Gastroesophageal sphincter (tissue), 4 donors: ENCODE measurements around the gene ZC3H18. TPM values are rescaled to one million over a fixed set of nuclear protein-coding genes. Genes with fewer than 3 reads are reported as not detected.

ENCODE experiments used
- ATAC-seq: fragments of 150-250 bp; one replicate; pipeline ENCODE4 v1.9.1; 2016; ENCODE audit warnings: mild to moderate bottlenecking, moderate library complexity
- H3K27ac ChIP-seq, 4 donors: fragments of 200-600 bp; sonication (generic) in 3 of 4; 1 replicate in 3 of 4; 2 replicates in 1 of 4; pipeline ENCODE4 v1.5.1; 2016 to 2019
- H3K27me3 ChIP-seq: fragments of 200-600 bp; sonication (generic); one replicate; pipeline ENCODE4 v1.5.1; 2019
- H3K36me3 ChIP-seq, 2 donors: fragments of 200-600 bp; sonication (generic); one replicate each; pipeline ENCODE4 v1.5.1; 2019; ENCODE audit warnings: control low read depth in 1 of 2
- H3K4me1 ChIP-seq, 3 donors: fragments of 200-600 bp; sonication (generic); 1 replicate in 2 of 3; 2 replicates in 1 of 3; pipeline ENCODE4 v1.5.1; 2016 to 2019; ENCODE audit warnings: control low read depth in 2 of 3
- H3K4me3 ChIP-seq, 2 donors: fragments of 200-600 bp; sonication (generic); one replicate each; pipeline ENCODE4 v1.5.1; 2019; ENCODE audit warnings: mild to moderate bottlenecking in 1 of 2, moderate library complexity in 1 of 2
- H3K9me3 ChIP-seq, 3 donors: fragments of 200-600 bp; sonication (generic); one replicate each; pipeline ENCODE4 v1.5.1; 2017 to 2019; ENCODE audit warnings: control low read depth in 2 of 3
- CTCF ChIP-seq, 4 experiments: fragments of 200-600 bp in 2 of 4; fragments of 450-650 bp in 2 of 4; sonication (generic) in 1 of 4; IDR thresholded peaks; one replicate each; pipeline ENCODE4 v1.5.1; 2017 to 2019; ENCODE audit warnings: antibody characterized with exemption in 4 of 4, mild to moderate bottlenecking in 2 of 4, moderate library complexity in 2 of 4
- EP300 ChIP-seq: sonication (generic); formaldehyde crosslinking; IDR thresholded peaks from one replicate; pipeline ENCODE4 v1.6.1; 2017; ENCODE audit warnings: antibody characterized with exemption, mild to moderate bottlenecking
- POLR2A ChIP-seq, 2 donors: fragments of 450-650 bp; IDR thresholded peaks; one replicate each; pipeline ENCODE4 v1.6.1; 2017; ENCODE audit warnings: antibody characterized with exemption in 2 of 2, mild to moderate bottlenecking in 2 of 2, moderate library complexity in 1 of 2
- POLR2AphosphoS5 ChIP-seq: sonication (generic); formaldehyde crosslinking; IDR thresholded peaks from one replicate; pipeline ENCODE4 v1.6.1; 2017; ENCODE audit warnings: antibody characterized with exemption
- WGBS, 2 donors: methylation state at CpG; one replicate each; pipeline ENCODE4 v1.1.5; 2018; ENCODE audit warnings: low coverage in 1 of 2; 5-methylcytosine and 5-hydroxymethylcytosine counted together
- total RNA-seq, 4 donors: library from RNA; depleted of rRNA; stranded (reverse); fragments of >200 nt; gene quantifications; one replicate each; pipeline ENCODE4 v1.1.0, GENCODE V29; 2016

Gene ZC3H18
- total RNA-seq, 4 donors from 2014 or later, result 15.8 to 40.6 (median 23.3) TPM

- peaks cover 24% of the 10 kb centered on the region for H3K27me3 ChIP-seq
- no peaks in the 10 kb centered on the region for H3K9me3 ChIP-seq
- H3K4me3 ChIP-seq, result peak overlapping the region; percentile 13 to 81
- H3K27ac ChIP-seq, result peak overlapping the region in 3 of 4 donors; percentile 84 to 97 (median 90)
- 100% methylated on average over 1 of the region's 22 CpGs for WGBS, 2 donors
- H3K36me3 ChIP-seq, result peaks cover 0 to 3% of the 10 kb centered on the region in 2 donors
- no peak for ATAC-seq
- TF ChIP-seq POLR2AphosphoS5, result no peak
- no peak for TF ChIP-seq CTCF (IDR thresholded peaks at IDR 0.05)
- TF ChIP-seq EP300, result no peak
- no peak for TF ChIP-seq POLR2A (IDR thresholded peaks at IDR 0.05)
- peaks cover 0 to 30% (median 21%) of the 10 kb centered on the region in 3 donors for H3K4me1 ChIP-seq
Observed at GRCh38 chr16:88535191-88535856, 34.9 kb upstream of the ZC3H18 start.

DNA sequence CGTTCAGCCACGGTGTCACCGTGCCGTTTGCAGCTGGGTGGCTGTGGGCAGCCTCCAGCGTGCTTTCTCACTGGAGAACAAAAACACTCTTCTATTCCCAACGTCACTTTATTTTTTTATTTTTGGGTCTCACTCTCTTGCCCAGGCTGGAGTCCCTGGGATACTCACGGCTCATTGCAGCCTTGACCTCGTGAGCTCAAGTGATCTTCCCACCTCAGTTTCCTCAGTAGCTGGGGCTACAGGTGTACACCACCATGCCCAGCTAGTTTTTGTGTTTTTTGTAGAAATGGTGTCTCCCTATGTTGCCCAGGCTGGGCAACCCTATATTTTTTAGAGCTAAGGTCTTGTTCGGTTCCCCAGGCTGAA lies 34.4 kb upstream of the ZC3H18 start:
- Histone ChIP-seq H3K4me3 (peak overlapping the region in 1 of 2 donors; percentile 81), H3K36me3 (no peaks in the 10 kb centered on the region), H3K9me3 (no peaks in the 10 kb centered on the region), H3K27ac (no peak overlapping the region), H3K27me3 (peaks cover 29% of the 10 kb centered on the region), H3K4me1 (peaks cover 0 to 30% (median 21%) of the 10 kb centered on the region in 3 donors)
- 69 to 84% methylated on average over 6 to 7 of the region's 9 CpGs for WGBS, 2 donors
- no peak for TF ChIP-seq POLR2A (IDR thresholded peaks at IDR 0.05)
- TF ChIP-seq EP300, result no peak
- TF ChIP-seq POLR2AphosphoS5, result no peak
- no peak for TF ChIP-seq CTCF (IDR thresholded peaks at IDR 0.05)
- no peak for ATAC-seq

DNA sequence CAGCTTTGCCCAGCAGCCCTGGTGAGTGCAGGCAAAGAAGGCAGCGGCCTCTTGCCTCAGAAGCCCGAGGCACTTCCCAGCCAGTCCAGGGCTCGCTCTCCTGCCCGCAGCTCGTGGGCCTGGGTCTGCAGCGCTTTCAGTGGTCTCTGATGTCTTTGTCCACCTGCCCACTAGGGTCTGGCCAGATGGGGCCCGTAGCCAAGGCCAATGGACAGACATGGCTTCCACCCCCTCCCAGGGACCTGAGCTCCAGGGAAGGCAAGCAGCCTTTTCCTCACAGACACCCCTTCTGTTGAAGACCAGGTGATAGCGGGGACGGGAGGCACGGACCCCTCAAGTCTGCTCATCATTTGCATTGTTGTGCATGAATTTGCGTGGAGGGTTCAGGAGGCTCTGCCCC lies 33.7 kb upstream of the ZC3H18 start:
- no peak overlapping the region for H3K27ac ChIP-seq
- no peak for ATAC-seq
- no peak overlapping the region for H3K4me3 ChIP-seq
- TF ChIP-seq CTCF (IDR thresholded peaks at IDR 0.05) (no peak), EP300 (no peak)
- 90% methylated on average over 4 of the region's 11 CpGs; no CpG with 5 or more reads in 1 of the 2 donors for WGBS, 2 donors
- H3K36me3 ChIP-seq, result no peaks in the 10 kb centered on the region
- H3K27me3 ChIP-seq, result peaks cover 36% of the 10 kb centered on the region
- peaks cover 0 to 30% (median 21%) of the 10 kb centered on the region in 3 donors for H3K4me1 ChIP-seq
- no peaks in the 10 kb centered on the region for H3K9me3 ChIP-seq

- no peak for TF ChIP-seq POLR2AphosphoS5
- no peak for TF ChIP-seq POLR2A (IDR thresholded peaks at IDR 0.05)
- TF ChIP-seq CTCF (IDR thresholded peaks at IDR 0.05), result no peak
- no peak for TF ChIP-seq EP300
- H3K36me3 ChIP-seq, result no peaks in the 10 kb centered on the region
- peaks cover 43% of the 10 kb centered on the region for H3K27me3 ChIP-seq
- H3K4me1 ChIP-seq, result peaks cover 0 to 27% (median 19%) of the 10 kb centered on the region in 3 donors
- H3K27ac ChIP-seq, result no peak overlapping the region
- no peak for ATAC-seq
- peaks cover 0 to 5% (median 0%) of the 10 kb centered on the region in 3 donors for H3K9me3 ChIP-seq
- no peak overlapping the region for H3K4me3 ChIP-seq
- 88% methylated on average over 3 of the region's 31 CpGs; no CpG with 5 or more reads in 1 of the 2 donors for WGBS, 2 donors
Observed at GRCh38 chr16:88536971-88537751, 33.0 kb upstream of the ZC3H18 start.
